Measurements from ENCODE around the gene SSH2. TPM values are rescaled to one million over a fixed set of nuclear protein-coding genes. Genes with fewer than 3 reads are reported as not detected.
A peak's percentile ranks its signal among the peaks of the same experiment; 100 is the strongest.

SSH2 gene
- polyA plus RNA-seq, 3 donors = 31.9 to 66.6 (median 54.0) TPM

DNA sequence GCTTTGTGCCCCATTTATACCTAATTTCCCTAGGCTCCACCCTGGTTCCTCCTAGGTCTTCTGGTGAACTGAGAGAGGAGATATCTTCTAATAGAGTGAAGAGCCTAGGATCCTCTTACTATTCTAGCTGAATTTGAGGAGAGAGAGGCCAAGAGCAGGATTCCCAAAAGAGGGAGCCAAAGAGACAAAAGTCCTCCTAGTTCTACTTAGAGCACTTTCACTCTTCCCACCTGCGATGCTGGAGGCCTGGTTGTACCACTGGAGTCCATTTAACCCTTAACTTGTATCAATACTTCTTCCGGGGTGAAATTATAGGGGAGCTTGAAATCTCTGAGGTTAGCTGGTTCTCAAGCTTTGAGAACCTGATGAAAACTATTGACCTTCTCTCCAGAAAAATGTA is 3.4 kb upstream of the SSH2 start:
- Histone ChIP-seq H3K4me1 (ENCODE audit: control insufficient read depth in 1 of 2, insufficient read depth in 2 of 2, low read length in 2 of 2) (peaks cover 20 to 25% of the 10 kb centered on the region in 2 donors), H3K4me2 (replicated peaks; ENCODE audit: extremely low read depth, low read length, poor library complexity, severe bottlenecking) (no peak overlapping the region), H3K27me3 (ENCODE audit: control insufficient read depth in 2 of 2, insufficient read depth in 2 of 2, low read length in 2 of 2) (no peaks in the 10 kb centered on the region), H2AFZ (ENCODE audit: insufficient read depth, low read depth, low read length, poor library complexity, severe bottlenecking) (no peak overlapping the region), H3K27ac (ENCODE audit: low read depth in 1 of 2, low read length in 2 of 2) (no peak overlapping the region), H4K20me1 (ENCODE audit: insufficient read depth, low read length) (peaks cover under 1% of the 10 kb centered on the region), H3K79me2 (ENCODE audit: insufficient read depth, low read length) (peaks cover 28% of the 10 kb centered on the region), H3K4me3 (replicated peaks in 1 of 3; ENCODE audit: low read depth in 2 of 3, low read length in 3 of 3) (no peak overlapping the region), H3K36me3 (replicated peaks in 1 of 2; ENCODE audit: control insufficient read depth in 1 of 2, insufficient read depth in 2 of 2, low read length in 2 of 2) (no peaks in the 10 kb centered on the region), H3K9me3 (replicated peaks in 1 of 2; ENCODE audit: control insufficient read depth in 1 of 2, insufficient read depth in 1 of 2, low read length in 2 of 2) (no peaks in the 10 kb centered on the region), H3K9ac (ENCODE audit: insufficient read depth, low read length, poor library complexity, severe bottlenecking) (no peak overlapping the region)
- no peak overlapping the region for H3K27ac Mint-ChIP-seq
- TF ChIP-seq, protein P1, sequence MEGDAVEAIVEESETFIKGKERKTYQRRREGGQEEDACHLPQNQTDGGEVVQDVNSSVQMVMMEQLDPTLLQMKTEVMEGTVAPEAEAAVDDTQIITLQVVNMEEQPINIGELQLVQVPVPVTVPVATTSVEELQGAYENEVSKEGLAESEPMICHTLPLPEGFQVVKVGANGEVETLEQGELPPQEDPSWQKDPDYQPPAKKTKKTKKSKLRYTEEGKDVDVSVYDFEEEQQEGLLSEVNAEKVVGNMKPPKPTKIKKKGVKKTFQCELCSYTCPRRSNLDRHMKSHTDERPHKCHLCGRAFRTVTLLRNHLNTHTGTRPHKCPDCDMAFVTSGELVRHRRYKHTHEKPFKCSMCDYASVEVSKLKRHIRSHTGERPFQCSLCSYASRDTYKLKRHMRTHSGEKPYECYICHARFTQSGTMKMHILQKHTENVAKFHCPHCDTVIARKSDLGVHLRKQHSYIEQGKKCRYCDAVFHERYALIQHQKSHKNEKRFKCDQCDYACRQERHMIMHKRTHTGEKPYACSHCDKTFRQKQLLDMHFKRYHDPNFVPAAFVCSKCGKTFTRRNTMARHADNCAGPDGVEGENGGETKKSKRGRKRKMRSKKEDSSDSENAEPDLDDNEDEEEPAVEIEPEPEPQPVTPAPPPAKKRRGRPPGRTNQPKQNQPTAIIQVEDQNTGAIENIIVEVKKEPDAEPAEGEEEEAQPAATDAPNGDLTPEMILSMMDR (IDR thresholded peaks at IDR 0.05) = no peak
- intact Hi-C loops (cut with micrococcal nuclease) = loop anchor here in 1 of 2 donors (5.0 to 10.0 kb wide), 2 partner anchors 126 to 289 kb away; no protein-coding TSS in a partner anchor
- DNase-seq = no peak
- no CpG with 5 or more reads among the region's 2 CpGs for whole genome bisulfite sequencing (ENCODE audit: insufficient coverage)
- peaks cover 0 to 5% (median 0%) of the 10 kb centered on the region in 3 donors for H3K27me3 Mint-ChIP-seq (ENCODE audit: low read depth in 3 of 3)
- no peaks in the 10 kb centered on the region for H3K36me3 Mint-ChIP-seq
- H3K4me1 Mint-ChIP-seq = peaks cover 9% of the 10 kb centered on the region
- H3K9me3 Mint-ChIP-seq = peaks cover 0 to 3% (median 0%) of the 10 kb centered on the region in 7 donors
- H3K4me3 Mint-ChIP-seq = no peak overlapping the region

DNA sequence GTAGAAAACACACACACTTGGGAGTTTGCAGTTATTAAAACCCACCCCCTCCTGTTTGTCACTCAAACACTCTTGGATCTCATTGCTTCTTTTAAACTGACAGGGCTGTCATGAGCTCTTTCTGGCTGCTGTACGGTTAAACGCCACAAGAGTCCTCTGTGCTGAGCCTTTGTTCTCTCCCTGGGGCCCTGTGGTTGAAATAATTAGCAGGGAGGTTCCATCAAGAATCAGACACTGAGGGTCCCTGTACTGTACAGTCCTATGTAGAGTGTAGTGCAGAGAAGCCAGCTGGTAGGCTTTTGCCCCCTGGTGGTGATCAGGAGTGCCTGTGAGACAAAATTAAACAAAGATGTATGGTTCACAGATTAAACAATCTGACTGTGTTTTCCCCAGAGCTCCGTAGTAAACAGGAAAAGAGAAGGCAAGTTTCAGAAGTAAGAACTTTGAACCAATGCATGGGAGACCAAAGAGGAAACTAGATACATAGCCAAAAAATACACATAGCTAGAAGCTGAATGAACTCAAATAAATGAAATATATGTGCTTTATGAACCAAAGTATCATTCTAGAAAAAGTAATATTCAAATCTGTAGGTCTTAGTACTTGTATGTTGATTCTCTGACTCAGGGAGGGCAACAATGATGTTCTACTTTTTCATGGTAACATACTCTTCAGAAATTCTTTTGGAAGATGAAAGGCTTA is 1.4 kb upstream of the SSH2 start:
- peak; percentile 52 to 84 (median 75) for DNase-seq
- H3K9ac ChIP-seq (ENCODE audit: insufficient read depth, low read length, poor library complexity, severe bottlenecking) = no peak overlapping the region
- Mint-ChIP-seq H3K9me3 (peaks cover 0 to 3% (median 0%) of the 10 kb centered on the region in 7 donors), H3K27me3 (ENCODE audit: low read depth in 3 of 3) (peaks cover 0 to 5% (median 0%) of the 10 kb centered on the region in 3 donors), H3K4me1 (peaks cover 25% of the 10 kb centered on the region), H3K27ac (no peak overlapping the region), H3K4me3 (no peak overlapping the region), H3K36me3 (peaks cover 2 to 4% of the 10 kb centered on the region in 2 donors)
- H3K27ac ChIP-seq (ENCODE audit: low read depth in 1 of 2, low read length in 2 of 2) = no peak overlapping the region
- peak overlapping the region; percentile 72 to 92 (median 91) for H3K4me3 ChIP-seq (replicated peaks in 1 of 3; ENCODE audit: low read depth in 2 of 3, low read length in 3 of 3)
- peak overlapping the region; percentile 94 for H2AFZ ChIP-seq (ENCODE audit: insufficient read depth, low read depth, low read length, poor library complexity, severe bottlenecking)
- no peaks in the 10 kb centered on the region for H3K27me3 ChIP-seq (ENCODE audit: control insufficient read depth in 2 of 2, insufficient read depth in 2 of 2, low read length in 2 of 2)
- H3K4me1 ChIP-seq (ENCODE audit: control insufficient read depth in 1 of 2, insufficient read depth in 2 of 2, low read length in 2 of 2) = peaks cover 23 to 32% of the 10 kb centered on the region in 2 donors
- H3K4me2 ChIP-seq (replicated peaks; ENCODE audit: extremely low read depth, low read length, poor library complexity, severe bottlenecking) = peak overlapping the region; percentile 96
- TF ChIP-seq, protein P1 (IDR thresholded peaks at IDR 0.05) = peak; percentile 94
- no peaks in the 10 kb centered on the region for H3K36me3 ChIP-seq (replicated peaks in 1 of 2; ENCODE audit: control insufficient read depth in 1 of 2, insufficient read depth in 2 of 2, low read length in 2 of 2)
- H3K79me2 ChIP-seq (ENCODE audit: insufficient read depth, low read length) = peaks cover 48% of the 10 kb centered on the region
- H4K20me1 ChIP-seq (ENCODE audit: insufficient read depth, low read length) = peaks cover 13% of the 10 kb centered on the region
- intact Hi-C loops (cut with micrococcal nuclease) = loop anchor here (1.0 to 10.0 kb wide), 3 partner anchors 123 to 287 kb away; no protein-coding TSS in a partner anchor
- H3K9me3 ChIP-seq (replicated peaks in 1 of 2; ENCODE audit: control insufficient read depth in 1 of 2, insufficient read depth in 1 of 2, low read length in 2 of 2) = no peaks in the 10 kb centered on the region
- 0% methylated on average over 2 of the region's 3 CpGs for WGBS (ENCODE audit: insufficient coverage)
